Uterus (tissue), 2 donors: ENCODE results near the gene CHERP.

Experiments used
- POLR2A ChIP-seq, 2 donors: fragments of 450-650 bp; IDR thresholded peaks; one replicate each; pipeline ENCODE4 v1.6.1; 2016; ENCODE audit warnings: antibody characterized with exemption in 2 of 2, mild to moderate bottlenecking in 1 of 2, moderate library complexity in 1 of 2
- TF ChIP-seq, protein P1 (sequence below), 4 experiments: fragments of 200-600 bp in 2 of 4; fragments of 450-650 bp in 2 of 4; sonication (generic) in 2 of 4; IDR thresholded peaks; one replicate each; pipeline ENCODE4 v1.5.1; 2016 to 2019; ENCODE audit warnings: antibody characterized with exemption in 4 of 4, mild to moderate bottlenecking in 2 of 4, moderate library complexity in 1 of 4

DNA sequence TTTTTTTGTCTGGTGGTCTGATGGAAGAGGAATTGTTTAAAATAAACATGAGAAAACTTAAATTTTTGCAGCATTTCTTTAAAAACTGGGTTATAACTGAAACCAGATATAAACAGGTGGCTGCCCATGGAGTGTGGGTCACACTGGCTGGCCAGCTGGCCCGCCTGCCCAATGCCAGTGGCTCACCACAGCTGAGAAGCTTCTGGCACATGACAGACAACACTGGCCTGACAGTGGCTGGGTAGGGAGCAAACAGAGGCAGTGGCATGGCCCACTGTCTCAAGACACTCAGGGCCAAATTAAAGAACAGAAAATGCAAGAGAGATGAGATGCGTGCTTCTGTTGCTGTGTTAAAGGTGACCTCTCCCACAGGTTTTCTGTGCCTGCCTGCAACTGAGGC lies 33.0 kb upstream of the CHERP start:
- TF ChIP-seq, protein P1, sequence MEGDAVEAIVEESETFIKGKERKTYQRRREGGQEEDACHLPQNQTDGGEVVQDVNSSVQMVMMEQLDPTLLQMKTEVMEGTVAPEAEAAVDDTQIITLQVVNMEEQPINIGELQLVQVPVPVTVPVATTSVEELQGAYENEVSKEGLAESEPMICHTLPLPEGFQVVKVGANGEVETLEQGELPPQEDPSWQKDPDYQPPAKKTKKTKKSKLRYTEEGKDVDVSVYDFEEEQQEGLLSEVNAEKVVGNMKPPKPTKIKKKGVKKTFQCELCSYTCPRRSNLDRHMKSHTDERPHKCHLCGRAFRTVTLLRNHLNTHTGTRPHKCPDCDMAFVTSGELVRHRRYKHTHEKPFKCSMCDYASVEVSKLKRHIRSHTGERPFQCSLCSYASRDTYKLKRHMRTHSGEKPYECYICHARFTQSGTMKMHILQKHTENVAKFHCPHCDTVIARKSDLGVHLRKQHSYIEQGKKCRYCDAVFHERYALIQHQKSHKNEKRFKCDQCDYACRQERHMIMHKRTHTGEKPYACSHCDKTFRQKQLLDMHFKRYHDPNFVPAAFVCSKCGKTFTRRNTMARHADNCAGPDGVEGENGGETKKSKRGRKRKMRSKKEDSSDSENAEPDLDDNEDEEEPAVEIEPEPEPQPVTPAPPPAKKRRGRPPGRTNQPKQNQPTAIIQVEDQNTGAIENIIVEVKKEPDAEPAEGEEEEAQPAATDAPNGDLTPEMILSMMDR (IDR thresholded peaks at IDR 0.05) = no peak
- TF ChIP-seq POLR2A (IDR thresholded peaks at IDR 0.05) = no peak
